ENCODE results near the gene PRKCSH. TPM values are rescaled to one million over a fixed set of nuclear protein-coding genes. Genes with fewer than 3 reads are reported as not detected.

Gene PRKCSH
- total RNA-seq, 4 donors from 2014 or later = 142 to 198 (median 178) TPM

DNA sequence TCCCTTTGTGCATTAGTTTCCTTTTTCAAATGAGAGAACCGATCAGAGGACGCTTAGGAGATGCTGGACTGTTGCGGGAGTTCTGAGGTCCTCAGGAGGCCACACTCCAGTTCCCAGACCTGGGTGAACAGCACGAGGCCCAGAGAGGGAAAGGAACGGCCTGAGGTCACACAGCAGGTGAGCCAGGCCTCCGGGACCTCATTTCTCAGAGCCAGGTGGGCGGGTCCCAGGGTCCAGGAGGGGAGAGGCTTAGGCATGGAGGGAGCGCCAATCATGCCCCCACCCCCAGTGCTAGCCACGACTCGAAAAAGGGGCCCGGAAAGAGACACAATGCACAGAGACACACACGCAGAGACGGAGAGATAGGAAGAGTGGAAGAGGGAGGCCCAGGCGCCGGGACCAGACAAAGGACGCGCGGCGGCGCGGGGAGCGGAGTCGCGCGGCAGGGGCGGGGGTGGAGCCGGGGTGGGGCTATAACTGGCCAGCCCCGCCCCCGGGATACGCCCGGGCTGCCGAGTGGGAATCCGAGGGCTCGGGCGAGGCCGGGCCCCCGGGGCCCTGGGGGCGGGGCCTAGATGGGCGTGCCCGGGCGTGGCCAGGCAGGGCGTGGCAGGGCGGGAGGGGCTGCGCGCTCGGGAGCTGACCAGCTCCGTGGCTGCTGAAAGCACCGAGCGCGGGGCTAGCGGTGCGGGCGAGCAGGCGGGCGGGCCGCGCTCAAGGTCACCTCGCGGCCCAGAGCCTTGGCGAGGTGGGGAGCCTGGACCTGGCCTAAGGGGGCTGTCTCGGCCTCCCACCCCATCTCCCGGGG, 43.9 kb downstream of the PRKCSH start:
- intact Hi-C loops (cut with DNase I) = no loop called here
- no peaks in the 10 kb centered on the region for H3K9me3 ChIP-seq
- DNase-seq = no peak
- no peak for TF ChIP-seq POLR2A (IDR thresholded peaks at IDR 0.05)
- TF ChIP-seq, protein P1, sequence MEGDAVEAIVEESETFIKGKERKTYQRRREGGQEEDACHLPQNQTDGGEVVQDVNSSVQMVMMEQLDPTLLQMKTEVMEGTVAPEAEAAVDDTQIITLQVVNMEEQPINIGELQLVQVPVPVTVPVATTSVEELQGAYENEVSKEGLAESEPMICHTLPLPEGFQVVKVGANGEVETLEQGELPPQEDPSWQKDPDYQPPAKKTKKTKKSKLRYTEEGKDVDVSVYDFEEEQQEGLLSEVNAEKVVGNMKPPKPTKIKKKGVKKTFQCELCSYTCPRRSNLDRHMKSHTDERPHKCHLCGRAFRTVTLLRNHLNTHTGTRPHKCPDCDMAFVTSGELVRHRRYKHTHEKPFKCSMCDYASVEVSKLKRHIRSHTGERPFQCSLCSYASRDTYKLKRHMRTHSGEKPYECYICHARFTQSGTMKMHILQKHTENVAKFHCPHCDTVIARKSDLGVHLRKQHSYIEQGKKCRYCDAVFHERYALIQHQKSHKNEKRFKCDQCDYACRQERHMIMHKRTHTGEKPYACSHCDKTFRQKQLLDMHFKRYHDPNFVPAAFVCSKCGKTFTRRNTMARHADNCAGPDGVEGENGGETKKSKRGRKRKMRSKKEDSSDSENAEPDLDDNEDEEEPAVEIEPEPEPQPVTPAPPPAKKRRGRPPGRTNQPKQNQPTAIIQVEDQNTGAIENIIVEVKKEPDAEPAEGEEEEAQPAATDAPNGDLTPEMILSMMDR (IDR thresholded peaks at IDR 0.05) = no peak
- peaks cover 3 to 12% of the 10 kb centered on the region in 2 donors for H3K36me3 ChIP-seq
- no peak overlapping the region for H3K27ac ChIP-seq
- peaks cover 24% of the 10 kb centered on the region for H3K27me3 ChIP-seq
- WGBS, 2 donors = 31 to 35% methylated on average over 22 to 30 of the region's 62 CpGs
- H3K4me1 ChIP-seq = peaks cover 0 to 37% of the 10 kb centered on the region in 2 donors
- H3K4me3 ChIP-seq (replicated peaks in 1 of 3) = no peak overlapping the region

DNA sequence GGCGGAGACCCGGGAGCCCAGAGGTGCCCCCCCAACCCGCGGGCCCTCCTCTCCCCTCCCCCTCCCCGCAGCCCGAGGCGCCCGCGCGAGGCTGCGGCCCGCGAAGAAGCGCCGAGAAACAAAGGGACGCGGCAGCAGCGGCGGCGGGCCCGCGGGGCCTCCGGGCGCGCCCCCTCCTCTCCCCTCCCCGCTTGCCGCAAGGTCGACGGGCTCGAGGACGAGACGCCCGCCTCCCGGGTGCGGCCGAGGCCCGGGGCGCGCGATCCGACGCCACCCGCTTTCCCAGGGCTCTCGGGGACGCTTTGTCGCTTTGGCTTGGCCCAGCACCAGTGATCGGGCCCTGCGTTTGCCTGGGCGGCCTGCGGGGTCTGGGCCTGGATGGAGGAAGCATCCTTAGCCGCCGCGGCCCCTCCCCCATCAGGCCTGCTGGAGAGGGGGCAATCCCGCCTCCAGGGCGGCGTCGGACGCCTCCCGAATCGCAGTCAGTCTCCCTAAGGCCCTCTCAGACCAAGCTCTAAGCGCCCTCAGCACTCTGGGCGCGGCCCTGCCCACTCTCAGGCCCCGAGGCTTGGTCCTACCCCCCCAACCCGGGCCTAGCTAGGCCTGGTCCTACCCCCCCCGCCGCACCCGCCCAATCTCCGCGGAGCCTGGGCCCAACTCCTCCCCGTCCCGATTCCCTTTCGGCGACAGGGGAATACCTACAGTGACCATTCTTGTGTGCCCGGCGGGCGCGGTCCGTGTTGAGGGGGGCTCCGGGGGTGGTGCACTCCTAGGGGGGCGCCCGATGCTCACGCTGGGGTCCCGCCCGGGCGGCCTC, 44.7 kb downstream of the PRKCSH start:
- Histone ChIP-seq H3K36me3 (peaks cover 3 to 13% of the 10 kb centered on the region in 2 donors), H3K27me3 (peaks cover 24% of the 10 kb centered on the region), H3K27ac (no peak overlapping the region), H3K4me3 (replicated peaks in 1 of 3) (no peak overlapping the region), H3K4me1 (peaks cover 0 to 37% of the 10 kb centered on the region in 2 donors), H3K9me3 (no peaks in the 10 kb centered on the region)
- DNase-seq = no peak
- intact Hi-C loops (cut with DNase I) = loop anchor here (5.0 kb wide), 1 partner anchor 183 kb away; the partner anchor contains the start of gene TSPAN16
- TF ChIP-seq, protein P1 (IDR thresholded peaks at IDR 0.05) = no peak
- no peak for TF ChIP-seq POLR2A (IDR thresholded peaks at IDR 0.05)
- WGBS, 2 donors = 6% methylated on average over 38 of the region's 86 CpGs; no CpG with 5 or more reads in 1 of the 2 donors

DNA sequence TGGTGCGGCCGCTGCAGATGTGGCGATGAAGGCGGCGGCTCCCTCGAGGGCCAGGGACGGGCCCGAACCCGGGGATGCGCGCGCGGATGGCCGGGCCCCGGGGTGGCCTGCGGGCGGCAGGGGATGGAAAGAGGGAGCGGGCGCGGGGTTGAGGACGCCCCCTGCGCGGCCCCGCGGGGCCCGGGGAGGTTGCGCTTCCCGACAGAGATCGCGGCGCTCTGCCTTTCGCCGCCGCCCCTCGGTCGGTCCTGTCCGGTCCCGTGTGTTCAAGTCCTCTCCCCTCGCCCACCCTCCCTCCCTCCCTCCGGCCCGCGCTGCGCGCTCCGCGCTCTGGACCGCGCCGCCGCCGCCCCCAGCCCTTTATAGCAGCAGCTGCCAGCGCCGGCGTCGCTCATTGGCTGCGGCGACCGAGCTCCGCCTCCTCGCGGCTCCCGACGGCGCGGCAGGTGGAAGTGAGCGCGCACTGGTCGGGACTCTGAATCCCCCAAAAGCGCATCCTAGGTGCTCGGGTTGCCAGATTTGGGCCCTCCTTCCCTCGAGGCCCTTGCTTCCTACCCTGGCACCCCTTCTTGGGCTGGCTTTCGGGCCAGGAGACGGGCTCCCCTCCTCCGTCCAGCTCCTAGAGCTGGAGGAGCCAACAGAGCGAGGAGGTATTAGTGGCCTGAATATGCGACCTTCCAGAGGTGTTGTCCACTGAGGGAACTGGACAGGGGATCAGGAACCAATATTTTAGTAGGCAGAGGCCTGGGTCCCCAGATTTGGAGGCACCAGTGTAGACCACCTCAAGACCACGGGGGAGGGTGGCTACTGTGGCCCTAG, 45.5 kb downstream of the PRKCSH start, which contains the start of gene ELAVL3:
TSS of gene ELAVL3 (minus strand) at position 332 of the 819 bp plus-strand sequence. CDS start 438 bp downstream, outside the sequence.
- TF ChIP-seq POLR2A (IDR thresholded peaks at IDR 0.05) = no peak
- TF ChIP-seq, protein P1 (IDR thresholded peaks at IDR 0.05) = no peak
- no peak for DNase-seq
- Histone ChIP-seq H3K36me3 (peaks cover 3 to 13% of the 10 kb centered on the region in 2 donors), H3K27me3 (peaks cover 24% of the 10 kb centered on the region), H3K27ac (no peak within 1 kb of the TSS), H3K9me3 (no peaks in the 10 kb centered on the region), H3K4me3 (replicated peaks in 1 of 3) (no peak within 1 kb of the TSS), H3K4me1 (peaks cover 0 to 37% of the 10 kb centered on the region in 2 donors)
- intact Hi-C loops (cut with DNase I) = loop anchor here (5.0 kb wide), 1 partner anchor 184 kb away; the partner anchor contains the start of gene TSPAN16
- WGBS, 2 donors = 14% methylated on average over 7 of the region's 77 CpGs; no CpG with 5 or more reads in 1 of the 2 donors

DNA sequence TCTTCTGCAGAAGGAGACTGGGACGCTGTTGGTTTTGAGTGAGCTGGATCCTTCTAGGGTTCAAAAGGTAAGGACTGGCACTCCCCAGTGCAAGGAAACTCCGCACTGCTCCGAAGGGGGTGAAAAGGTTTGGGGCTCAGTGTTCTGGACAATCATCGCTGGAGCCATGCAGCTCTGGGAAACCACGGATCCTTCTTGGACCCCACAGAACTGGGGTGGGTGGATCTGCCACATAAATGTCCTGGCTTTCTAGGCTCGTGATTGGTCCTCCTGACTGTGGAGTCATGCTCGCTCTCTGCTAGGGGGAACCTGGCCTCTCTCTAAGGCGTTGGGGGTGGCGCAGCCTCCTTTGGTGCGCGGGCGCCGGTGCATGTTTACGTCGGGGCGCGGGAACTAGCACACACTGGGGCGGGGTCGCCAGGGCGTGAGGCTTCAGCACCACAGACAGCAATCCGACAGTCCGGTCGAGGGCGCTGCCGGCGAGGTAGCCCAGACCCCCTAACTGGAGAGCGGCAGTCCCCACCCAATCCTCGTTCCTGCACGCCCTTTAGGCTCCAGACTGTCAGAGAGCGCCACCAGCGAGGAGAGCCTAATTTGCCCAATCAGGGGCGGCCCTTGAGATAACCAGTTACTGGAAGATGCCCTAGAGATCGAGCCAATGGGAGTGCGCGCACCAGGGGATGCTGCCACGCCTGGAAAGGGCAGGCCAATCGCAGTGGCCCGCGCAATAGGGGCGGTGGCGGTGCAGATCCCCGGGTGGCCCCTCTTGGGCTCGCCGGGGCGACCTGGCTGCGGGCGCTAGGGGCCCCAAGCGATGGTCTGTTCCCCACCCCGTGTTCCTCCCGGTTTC, 46.3 kb downstream of the PRKCSH start:
- Histone ChIP-seq H3K27ac (no peak overlapping the region), H3K4me3 (replicated peaks in 1 of 3) (no peak overlapping the region), H3K27me3 (peaks cover 24% of the 10 kb centered on the region)

More for the DNA sequence above, 46.3 kb downstream of the PRKCSH start:
- intact Hi-C loops (cut with DNase I) = loop anchor here (5.0 kb wide), 1 partner anchor 184 kb away; the partner anchor contains the start of gene TSPAN16
- peaks cover 3 to 13% of the 10 kb centered on the region in 2 donors for H3K36me3 ChIP-seq
- peak; percentile 46 to 50 for DNase-seq
- 6 to 18% methylated on average over 6 to 19 of the region's 50 CpGs for WGBS, 2 donors
- H3K9me3 ChIP-seq = no peaks in the 10 kb centered on the region
- TF ChIP-seq, protein P1 (IDR thresholded peaks at IDR 0.05) = no peak
- TF ChIP-seq POLR2A (IDR thresholded peaks at IDR 0.05) = no peak
- peaks cover 0 to 37% of the 10 kb centered on the region in 2 donors for H3K4me1 ChIP-seq
